ENCODE measurements around the gene COPB2.
"Not testable (repeated sequence)": the region's sequence is repeated elsewhere in the genome, so short reads cannot be mapped to it uniquely, and the experiment has no call there.

The COPB2 gene

GRCh38 chr3:139340784-139341183, 48.7 kb downstream of the COPB2 start:
- no peak for TF ChIP-seq ZNF70 (CRISPR knock-in tag; IDR thresholded peaks at IDR 0.05)
- ATAC-seq, result no peak

- TF ChIP-seq ZNF565 (CRISPR knock-in tag; conservative IDR thresholded peaks at IDR 0.05; ENCODE audit: low read depth) (no peak), POU6F1 (CRISPR knock-in tag; IDR thresholded peaks at IDR 0.05; ENCODE audit: borderline replicate concordance, low read depth) (no peak), CREB5 (CRISPR knock-in tag; IDR thresholded peaks at IDR 0.05; ENCODE audit: low read depth) (no peak), ZNF8 (CRISPR knock-in tag; IDR thresholded peaks at IDR 0.05) (no peak), ESRRG (CRISPR knock-in tag; IDR thresholded peaks at IDR 0.05) (no peak), PPARA (CRISPR knock-in tag; IDR thresholded peaks at IDR 0.05; ENCODE audit: borderline replicate concordance) (no peak), TCF4 (CRISPR knock-in tag; IDR thresholded peaks at IDR 0.05; ENCODE audit: borderline replicate concordance) (no peak), BACH2 (CRISPR knock-in tag; IDR thresholded peaks at IDR 0.05; ENCODE audit: borderline replicate concordance) (no peak), CSRNP3 (CRISPR knock-in tag; IDR thresholded peaks at IDR 0.05) (no peak), ZC3H10 (CRISPR knock-in tag; IDR thresholded peaks at IDR 0.05) (no peak), TOX (CRISPR knock-in tag; IDR thresholded peaks at IDR 0.05; ENCODE audit: borderline replicate concordance) (no peak), PATZ1 (CRISPR knock-in tag; IDR thresholded peaks at IDR 0.05; ENCODE audit: borderline replicate concordance) (no peak)
- ATAC-seq, result no peak
Observed at GRCh38 chr3:139339219-139339906, 50.1 kb downstream of the COPB2 start.

GRCh38 chr3:139338405-139338804, 51.0 kb downstream of the COPB2 start:
- TF ChIP-seq ZFP30 (CRISPR knock-in tag; IDR thresholded peaks at IDR 0.05), result no peak
- TF ChIP-seq SNAI2 (CRISPR knock-in tag; IDR thresholded peaks at IDR 0.05), result no peak
- no peak for TF ChIP-seq ESRRG (CRISPR knock-in tag; IDR thresholded peaks at IDR 0.05)
- no peak for TF ChIP-seq PATZ1 (CRISPR knock-in tag; IDR thresholded peaks at IDR 0.05; ENCODE audit: borderline replicate concordance)
- no peak for TF ChIP-seq ARNTL (CRISPR knock-in tag; IDR thresholded peaks at IDR 0.05; ENCODE audit: borderline replicate concordance, low read depth)
- no peak for TF ChIP-seq PPARA (CRISPR knock-in tag; IDR thresholded peaks at IDR 0.05; ENCODE audit: borderline replicate concordance)
- no peak for TF ChIP-seq TCF4 (CRISPR knock-in tag; IDR thresholded peaks at IDR 0.05; ENCODE audit: borderline replicate concordance)
- TF ChIP-seq ISL1 (CRISPR knock-in tag; IDR thresholded peaks at IDR 0.05), result no peak
- no peak for TF ChIP-seq RARB (CRISPR knock-in tag; IDR thresholded peaks at IDR 0.05)
- TF ChIP-seq POU6F1 (CRISPR knock-in tag; IDR thresholded peaks at IDR 0.05; ENCODE audit: borderline replicate concordance, low read depth), result no peak
- TF ChIP-seq ZNF70 (CRISPR knock-in tag; IDR thresholded peaks at IDR 0.05), result no peak
- TF ChIP-seq GLIS3 (CRISPR knock-in tag; IDR thresholded peaks at IDR 0.05), result no peak
- TF ChIP-seq TOX (CRISPR knock-in tag; IDR thresholded peaks at IDR 0.05; ENCODE audit: borderline replicate concordance), result no peak
- TF ChIP-seq CSDC2 (CRISPR knock-in tag; IDR thresholded peaks at IDR 0.05), result no peak
- TF ChIP-seq BACH2 (CRISPR knock-in tag; IDR thresholded peaks at IDR 0.05; ENCODE audit: borderline replicate concordance), result no peak
- TF ChIP-seq ZNF8 (CRISPR knock-in tag; IDR thresholded peaks at IDR 0.05), result no peak
- no peak for ATAC-seq

DNA sequence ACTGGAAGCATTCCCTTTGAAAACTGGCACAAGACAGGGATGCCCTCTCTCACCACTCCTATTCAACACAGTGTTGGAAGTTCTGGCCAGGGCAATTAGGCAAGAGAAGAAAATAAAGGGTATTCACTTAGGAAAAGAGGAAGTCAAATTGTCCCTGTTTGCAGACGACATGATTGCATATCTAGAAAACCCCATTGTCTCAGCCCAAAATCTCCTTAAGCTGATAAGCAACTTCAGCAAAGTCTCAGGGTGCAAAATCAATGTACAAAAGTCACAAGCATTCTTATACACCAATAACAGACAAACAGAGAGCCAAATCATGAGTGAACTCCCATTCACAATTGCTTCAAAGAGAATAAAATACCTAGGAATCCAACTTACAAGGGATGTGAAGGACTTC, 54.8 kb downstream of the COPB2 start:
- not testable (repeated sequence) for ATAC-seq
